Large intestine (tissue), 3 donors: Measurements from ENCODE around the gene RAVER2. TPM values are rescaled to one million over a fixed set of nuclear protein-coding genes. Genes with fewer than 3 reads are reported as not detected.
"Not testable (repeated sequence)": the region's sequence is repeated elsewhere in the genome, so short reads cannot be mapped to it uniquely, and the experiment has no call there.

Experiments
- DNase-seq, 2 donors: peaks; one replicate each; pipeline versions ENCODE4 v3.0.0 to v3.0.0-alpha.2; 2013
- H3K27ac ChIP-seq: one replicate; pipeline ENCODE4 v1.5.1; 2013; ENCODE audit warnings: low read length
- H3K27me3 ChIP-seq: 2 replicates; pipeline ENCODE4 v1.6.1; 2013; ENCODE audit warnings: low read length; ENCODE audit not compliant: control insufficient read depth, insufficient read depth
- H3K36me3 ChIP-seq: 2 replicates; pipeline ENCODE4 v1.6.1; 2013; ENCODE audit warnings: low read length; ENCODE audit not compliant: control insufficient read depth, insufficient read depth
- H3K4me1 ChIP-seq: one replicate; pipeline ENCODE4 v1.6.1; 2013; ENCODE audit warnings: low read length; ENCODE audit not compliant: control insufficient read depth, insufficient read depth
- H3K4me3 ChIP-seq: one replicate; pipeline ENCODE4 v1.5.1; 2013; ENCODE audit warnings: low read length
- H3K9me3 ChIP-seq: one replicate; pipeline ENCODE4 v1.6.1; 2013; ENCODE audit warnings: mild to moderate bottlenecking, low read depth, low read length, moderate library complexity; ENCODE audit not compliant: control insufficient read depth
- WGBS: methylation state at CpG from one replicate; pipeline ENCODE4 v1.1.5; 2013; ENCODE audit warnings: low lambda C conversion rate; ENCODE audit not compliant: insufficient coverage; 5-methylcytosine and 5-hydroxymethylcytosine counted together
- polyA plus RNA-seq: library from polyadenylated mRNA; unstranded; fragments of 120-200 nt; gene quantifications from one replicate; pipeline ENCODE4 v1.2.1, GENCODE V29; 2013

The RAVER2 gene
- polyA plus RNA-seq, 1 donor: 41.7 TPM

DNA sequence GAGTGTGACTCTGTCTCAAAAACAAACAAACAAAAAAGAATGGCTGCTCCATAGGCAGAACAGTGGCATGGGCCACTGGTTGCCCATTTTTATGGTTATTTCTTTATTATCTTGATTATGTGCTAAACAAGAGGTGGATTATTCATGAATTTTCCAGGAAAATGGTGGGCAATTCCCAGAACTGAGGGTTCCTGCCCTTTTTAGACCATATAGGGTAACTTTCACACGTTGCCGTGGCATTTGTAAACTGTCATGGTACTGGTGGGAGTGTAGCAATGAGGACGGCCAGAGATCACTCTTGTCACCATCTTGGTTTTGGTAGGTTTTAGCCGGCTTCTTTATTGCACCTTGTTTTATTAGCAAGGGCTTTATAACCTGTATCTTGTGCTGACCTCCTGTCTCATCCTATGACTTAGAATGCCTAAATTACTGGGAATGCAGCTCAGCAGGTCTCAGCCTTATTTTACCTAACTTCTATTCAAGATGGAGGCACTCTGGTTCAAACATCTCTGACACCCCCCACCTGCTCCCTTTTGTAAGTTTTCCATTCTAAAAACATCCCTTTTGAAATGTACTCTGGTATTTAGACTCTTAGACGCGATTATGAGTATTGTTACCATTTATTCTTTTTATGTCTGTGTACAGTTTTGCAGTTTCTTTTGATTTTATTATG lies 57.1 kb downstream of the RAVER2 start:
- peaks cover 3% of the 10 kb centered on the region for H3K36me3 ChIP-seq
- no CpG with 5 or more reads among the region's 6 CpGs for WGBS

DNA sequence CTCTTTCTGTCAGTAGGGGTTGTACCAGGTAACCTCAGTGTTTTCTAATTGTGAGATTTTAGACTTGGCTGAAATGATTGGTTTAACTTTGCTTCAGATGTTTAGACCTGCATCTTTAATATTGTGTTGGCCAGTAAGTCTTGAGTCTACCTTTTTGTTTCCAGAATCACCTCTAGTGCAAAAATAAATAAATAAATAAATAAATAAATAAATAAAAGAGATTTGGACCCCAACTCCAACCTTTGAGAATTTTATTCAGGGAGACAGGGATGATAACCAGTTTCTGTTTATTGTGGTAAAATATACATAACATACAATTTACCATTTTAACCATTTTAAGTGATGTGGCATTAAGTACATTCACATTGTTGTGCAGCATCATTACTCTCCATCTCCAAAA lies 64.4 kb downstream of the RAVER2 start:
- Histone ChIP-seq H3K27ac (no peak overlapping the region), H3K36me3 (peaks cover 8% of the 10 kb centered on the region), H3K4me1 (no peaks in the 10 kb centered on the region), H3K4me3 (no peak overlapping the region), H3K27me3 (no peaks in the 10 kb centered on the region), H3K9me3 (no peaks in the 10 kb centered on the region)
- DNase-seq: no peak

More for the DNA sequence above, 57.1 kb downstream of the RAVER2 start:
- Histone ChIP-seq H3K4me3 (no peak overlapping the region), H3K27me3 (no peaks in the 10 kb centered on the region), H3K4me1 (no peaks in the 10 kb centered on the region), H3K27ac (no peak overlapping the region), H3K9me3 (no peaks in the 10 kb centered on the region)
- DNase-seq: no peak

DNA sequence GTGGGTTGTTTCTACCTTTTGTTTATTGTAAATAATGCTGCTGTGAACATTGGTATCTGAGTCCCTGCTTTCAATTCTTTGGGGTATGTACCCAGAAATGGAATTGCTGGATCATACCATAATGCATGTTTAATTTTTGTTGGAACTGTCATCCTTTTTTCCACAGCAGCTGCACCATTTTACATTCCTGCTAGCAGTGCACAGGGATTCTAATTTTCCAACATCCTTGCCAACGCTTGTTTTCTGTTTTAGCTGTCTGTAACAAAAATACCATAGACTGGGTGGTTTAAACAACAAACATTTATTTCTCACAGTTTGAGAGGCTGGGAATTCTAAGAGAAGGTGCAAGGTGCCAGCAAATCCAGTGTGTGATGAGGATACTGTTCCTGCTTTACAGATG lies 65.1 kb downstream of the RAVER2 start:
- no peaks in the 10 kb centered on the region for H3K27me3 ChIP-seq
- H3K36me3 ChIP-seq: peaks cover 7% of the 10 kb centered on the region
- no peaks in the 10 kb centered on the region for H3K4me1 ChIP-seq
- 100% methylated on average over 1 of the region's 1 CpG for WGBS
- no peak overlapping the region for H3K27ac ChIP-seq
- H3K9me3 ChIP-seq: no peaks in the 10 kb centered on the region
- H3K4me3 ChIP-seq: no peak overlapping the region
- DNase-seq: no peak

DNA sequence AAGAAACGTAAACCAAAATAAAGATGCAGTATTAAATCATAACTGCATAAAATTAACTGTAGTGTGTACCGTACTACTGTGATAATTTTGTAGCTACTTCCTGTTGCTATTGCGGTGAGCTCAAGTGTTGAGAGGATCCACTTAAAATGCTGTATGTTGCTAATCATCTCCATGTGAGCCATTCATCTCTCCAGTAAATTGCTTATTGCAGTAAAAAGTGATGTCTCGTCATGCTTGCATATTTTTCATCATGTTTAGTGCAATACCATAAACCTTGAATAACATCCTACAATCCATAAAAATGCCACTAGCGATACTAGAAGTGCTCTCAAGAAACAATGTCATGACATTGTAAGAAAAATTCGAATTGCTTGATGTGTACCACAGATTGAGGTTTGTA lies 66.3 kb downstream of the RAVER2 start:
- no peaks in the 10 kb centered on the region for H3K27me3 ChIP-seq
- no peak for DNase-seq
- peaks cover 13% of the 10 kb centered on the region for H3K36me3 ChIP-seq
- no peak overlapping the region for H3K4me3 ChIP-seq
- no peak overlapping the region for H3K27ac ChIP-seq
- H3K9me3 ChIP-seq: no peaks in the 10 kb centered on the region
- WGBS: no CpG with 5 or more reads among the region's 6 CpGs
- no peaks in the 10 kb centered on the region for H3K4me1 ChIP-seq

DNA sequence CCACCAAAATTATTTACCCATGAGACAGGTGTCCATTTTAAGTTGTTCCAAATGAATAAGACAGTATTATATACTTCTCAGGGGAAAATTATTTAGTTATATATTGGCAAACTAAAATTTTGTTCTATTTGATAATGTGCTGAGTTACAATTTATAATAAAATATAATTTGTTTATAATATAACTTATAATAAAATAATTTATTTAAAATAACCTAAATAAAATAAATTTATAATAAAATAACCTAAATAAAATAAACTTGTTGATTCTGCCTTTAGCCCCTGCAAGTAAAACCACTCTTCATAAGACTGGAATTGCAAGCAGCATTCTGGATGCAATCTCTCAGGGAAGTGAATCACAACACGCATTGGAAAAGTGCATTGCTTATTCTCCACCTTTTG lies 69.6 kb downstream of the RAVER2 start:
- no CpG with 5 or more reads among the region's 1 CpG for WGBS
- H3K27me3 ChIP-seq: no peaks in the 10 kb centered on the region
- H3K27ac ChIP-seq: no peak overlapping the region
- DNase-seq: no peak
- H3K4me3 ChIP-seq: no peak overlapping the region
- H3K36me3 ChIP-seq: peaks cover 15% of the 10 kb centered on the region
- no peaks in the 10 kb centered on the region for H3K4me1 ChIP-seq
- H3K9me3 ChIP-seq: no peaks in the 10 kb centered on the region

DNA sequence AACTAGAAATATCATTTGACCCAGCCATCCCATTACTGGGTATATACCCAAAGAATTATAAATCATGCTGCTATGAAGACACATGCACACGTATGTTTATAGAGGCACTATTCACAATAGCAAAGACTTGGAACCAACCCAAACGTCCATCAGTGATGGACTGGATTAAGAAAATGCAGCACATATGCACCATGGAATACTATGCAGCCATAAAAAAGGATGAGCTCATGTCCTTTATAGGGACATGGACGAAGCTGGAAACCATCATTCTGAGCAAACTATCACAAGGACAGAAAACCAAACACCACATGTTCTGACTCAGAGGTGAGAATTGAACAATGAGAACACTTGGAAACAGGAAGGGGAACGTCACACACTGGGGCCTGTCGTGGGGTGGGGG lies 72.5 kb downstream of the RAVER2 start:
- not testable (repeated sequence) for H3K4me3 ChIP-seq, DNase-seq, H3K4me1 ChIP-seq, H3K27me3 ChIP-seq, H3K9me3 ChIP-seq, H3K27ac ChIP-seq
- peaks cover 15% of the 10 kb centered on the region for H3K36me3 ChIP-seq
- WGBS: no CpG with 5 or more reads among the region's 5 CpGs

DNA sequence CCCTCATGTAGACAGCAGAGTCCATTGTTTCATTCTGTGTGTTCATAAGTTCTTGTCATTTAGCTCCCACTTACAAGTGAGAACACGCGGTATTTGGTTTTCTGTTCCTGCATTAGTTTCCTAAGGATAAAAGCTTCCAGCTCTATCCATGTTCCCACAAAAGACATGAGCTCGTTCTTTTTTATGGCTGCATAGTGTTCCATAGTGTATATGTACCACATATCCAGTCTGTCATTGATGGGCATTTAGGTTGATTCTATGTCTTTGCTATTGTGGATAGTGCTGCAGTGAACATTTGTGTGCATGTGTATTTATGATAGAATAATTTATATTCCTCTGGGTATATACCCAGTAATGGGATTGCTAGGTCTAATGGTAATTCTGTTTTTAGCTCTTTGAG lies 75.7 kb downstream of the RAVER2 start:
- not testable (repeated sequence) for H3K27me3 ChIP-seq, H3K27ac ChIP-seq, DNase-seq, H3K4me1 ChIP-seq, H3K36me3 ChIP-seq, H3K9me3 ChIP-seq, H3K4me3 ChIP-seq
- WGBS: no CpG with 5 or more reads among the region's 3 CpGs

DNA sequence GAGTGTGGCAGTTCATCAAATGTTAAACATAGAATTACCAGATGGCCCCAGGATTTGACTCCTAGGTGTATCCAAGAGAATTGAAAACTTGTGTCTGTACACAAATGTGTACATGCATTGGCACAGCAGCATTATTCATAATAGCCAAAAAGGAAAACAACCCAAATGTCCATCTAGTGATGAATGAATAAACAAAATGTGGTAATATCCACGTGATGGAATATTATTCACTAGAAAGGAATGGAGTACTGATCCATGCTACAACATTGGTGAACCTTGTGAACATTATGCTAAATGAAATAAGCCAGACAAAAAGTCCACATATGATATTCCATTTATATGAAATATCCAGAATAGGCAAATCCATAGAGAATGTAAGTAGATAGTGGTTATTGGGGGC lies 77.7 kb downstream of the RAVER2 start:
- no peak for DNase-seq
- Histone ChIP-seq H3K9me3 (no peaks in the 10 kb centered on the region), H3K27me3 (no peaks in the 10 kb centered on the region), H3K36me3 (peaks cover 2% of the 10 kb centered on the region), H3K4me1 (peaks cover 5% of the 10 kb centered on the region), H3K4me3 (no peak overlapping the region), H3K27ac (no peak overlapping the region)
- WGBS: no CpG with 5 or more reads among the region's 1 CpG

DNA sequence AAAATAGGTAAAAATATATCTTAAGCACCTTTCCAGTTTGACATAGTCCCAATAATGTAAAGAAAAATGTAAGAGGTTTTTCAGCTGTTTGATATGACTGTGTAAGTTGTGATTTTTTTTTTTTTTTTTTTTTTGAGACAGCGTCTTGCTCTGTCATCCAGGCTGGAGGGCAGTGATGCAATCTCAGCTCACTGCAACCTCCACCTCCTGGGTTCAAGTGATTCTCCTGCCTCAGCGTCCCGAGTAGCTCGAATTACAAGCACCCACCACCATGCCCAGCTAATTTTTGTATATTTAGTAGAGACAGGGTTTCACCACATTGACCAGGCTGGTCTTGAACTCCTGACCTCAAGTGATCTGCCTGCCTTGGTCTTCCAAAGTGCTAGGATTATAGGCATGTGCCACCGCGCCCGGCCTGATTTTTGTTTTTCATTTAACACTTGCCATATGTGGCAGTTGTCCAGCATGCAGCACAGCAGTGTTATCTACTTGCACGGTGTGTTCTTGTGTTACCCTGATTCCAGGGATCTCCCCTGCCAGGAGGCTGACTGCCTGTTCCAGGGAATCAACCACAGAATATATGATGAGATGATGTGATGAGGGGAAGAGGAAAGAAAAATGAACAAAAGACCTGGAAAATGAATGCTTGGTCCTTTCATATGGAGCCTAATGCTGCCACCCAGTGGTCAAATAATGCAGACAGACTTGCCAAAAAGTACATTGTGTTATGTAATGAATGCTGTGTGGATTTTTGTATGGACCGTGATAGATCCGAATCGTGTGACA lies 79.0 kb downstream of the RAVER2 start:
- Histone ChIP-seq H3K4me1 (peaks cover 10% of the 10 kb centered on the region), H3K9me3 (no peaks in the 10 kb centered on the region), H3K27ac (no peak overlapping the region), H3K27me3 (no peaks in the 10 kb centered on the region), H3K36me3 (no peaks in the 10 kb centered on the region), H3K4me3 (no peak overlapping the region)
- WGBS: 20% methylated on average over 1 of the region's 11 CpGs
- DNase-seq: peak; percentile 54 to 63

DNA sequence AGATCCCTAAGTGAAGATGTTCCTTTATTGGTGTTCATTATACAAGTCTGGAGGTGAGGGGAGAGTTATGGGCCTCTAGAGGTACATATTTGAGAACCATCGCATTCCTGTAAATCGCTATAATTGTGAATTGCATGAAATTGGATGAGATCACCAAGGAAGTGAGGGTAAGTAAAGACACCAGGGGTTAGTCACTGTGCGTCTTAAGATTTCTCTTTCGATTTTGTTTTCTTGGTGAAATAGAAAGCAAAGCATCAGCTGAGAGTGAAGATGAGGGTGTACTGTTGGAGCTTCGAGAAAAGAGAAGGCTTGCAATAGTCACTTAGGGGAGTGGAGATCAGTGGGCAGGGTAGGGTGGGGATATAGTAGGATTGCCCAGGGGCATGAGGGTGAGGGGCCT lies 82.1 kb downstream of the RAVER2 start:
- Histone ChIP-seq H3K27ac (no peak overlapping the region), H3K4me1 (peaks cover 10% of the 10 kb centered on the region), H3K36me3 (peaks cover 21% of the 10 kb centered on the region), H3K4me3 (no peak overlapping the region), H3K27me3 (no peaks in the 10 kb centered on the region), H3K9me3 (no peaks in the 10 kb centered on the region)
- 85% methylated on average over 4 of the region's 5 CpGs for WGBS
- DNase-seq: peak in 1 of 2 donors; percentile 24

DNA sequence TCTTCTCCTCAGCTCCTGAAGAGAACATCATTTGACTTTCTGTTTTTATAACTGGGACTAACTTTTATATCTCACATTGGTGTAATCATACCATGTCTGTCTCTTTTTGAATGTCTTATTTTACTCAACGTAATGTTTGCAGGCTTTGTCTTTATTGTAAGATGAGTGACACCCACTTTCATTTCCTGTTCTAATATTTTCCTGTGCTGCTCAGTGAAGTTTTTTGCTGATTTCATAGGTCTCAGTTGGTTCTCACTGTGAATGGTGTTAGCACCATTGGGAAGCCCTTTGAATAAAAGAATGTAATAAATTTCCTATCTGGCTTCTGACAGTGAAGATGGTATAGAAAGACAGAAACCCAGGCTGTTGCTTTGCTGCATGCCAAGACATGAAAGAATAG lies 84.0 kb downstream of the RAVER2 start:
- WGBS: 80% methylated on average over 1 of the region's 1 CpG
- DNase-seq: no peak
- Histone ChIP-seq H3K36me3 (peaks cover 35% of the 10 kb centered on the region), H3K4me3 (no peak overlapping the region), H3K27me3 (no peaks in the 10 kb centered on the region), H3K9me3 (no peaks in the 10 kb centered on the region), H3K27ac (no peak overlapping the region), H3K4me1 (peaks cover 10% of the 10 kb centered on the region)
